ENCODE measurements around the gene PANK1.

Gene PANK1

GRCh38 chr10:89651205-89651915, 6.3 kb upstream of the PANK1 start:
- DNase-seq: no peak

- DNase-seq: no peak
Observed at GRCh38 chr10:89649051-89649450, 4.0 kb upstream of the PANK1 start.

- no peak for DNase-seq
Observed at GRCh38 chr10:89648074-89648473, 3.0 kb upstream of the PANK1 start.

GRCh38 chr10:89646889-89647657, 2.0 kb upstream of the PANK1 start:
- no peak for DNase-seq

- no peak for DNase-seq
Observed at GRCh38 chr10:89645742-89646172, 715 bp upstream of the PANK1 start.

- peak; percentile 83 for DNase-seq
Observed at GRCh38 chr10:89644691-89644966, 413 bp downstream of the PANK1 start.

- peak; percentile 94 for DNase-seq
Observed at GRCh38 chr10:89643812-89644690, 991 bp downstream of the PANK1 start.

GRCh38 chr10:89643431-89643811, 1.6 kb downstream of the PANK1 start:
- no peak for DNase-seq

GRCh38 chr10:89642193-89642592, 2.8 kb downstream of the PANK1 start:
- no peak for DNase-seq

GRCh38 chr10:89640241-89640640, 4.8 kb downstream of the PANK1 start:
- DNase-seq: no peak

- DNase-seq: no peak
Observed at GRCh38 chr10:89639326-89639725, 5.7 kb downstream of the PANK1 start.

GRCh38 chr10:89637113-89637512, 7.9 kb downstream of the PANK1 start:
- DNase-seq: no peak

- no peak for DNase-seq
Observed at GRCh38 chr10:89634637-89635036, 10.4 kb downstream of the PANK1 start.

- peak; percentile 5 for DNase-seq
Observed at GRCh38 chr10:89633484-89633883, 11.6 kb downstream of the PANK1 start.

GRCh38 chr10:89632824-89633223, 12.2 kb downstream of the PANK1 start:
- no peak for DNase-seq

GRCh38 chr10:89627830-89628229, 17.2 kb downstream of the PANK1 start:
- no peak for DNase-seq

- no peak for DNase-seq
Observed at GRCh38 chr10:89625041-89625765, 19.8 kb downstream of the PANK1 start.

- DNase-seq: no peak
Observed at GRCh38 chr10:89624020-89624419, 21.0 kb downstream of the PANK1 start.

GRCh38 chr10:89622151-89622550, 22.9 kb downstream of the PANK1 start:
- DNase-seq: no peak

- no peak for DNase-seq
Observed at GRCh38 chr10:89621438-89621837, 23.6 kb downstream of the PANK1 start.

GRCh38 chr10:89620296-89620695, 24.7 kb downstream of the PANK1 start:
- peak; percentile 3 for DNase-seq

- DNase-seq: peak; percentile 35
Observed at GRCh38 chr10:89615824-89616223, 29.2 kb downstream of the PANK1 start.

- DNase-seq: no peak
Observed at GRCh38 chr10:89615112-89615511, 29.9 kb downstream of the PANK1 start.
